ENCODE measurements around the gene STXBP1. TPM values are rescaled to one million over a fixed set of nuclear protein-coding genes. Genes with fewer than 3 reads are reported as not detected.

The STXBP1 gene
- polyA plus RNA-seq, 2 of the 4 experiments (the other 2 are of a cell fraction): 13.3 to 22.6 TPM

- TF ChIP-seq MYC (IDR thresholded peaks at IDR 0.05; ENCODE audit: borderline replicate concordance, low read length) (no peak), FOSL2 (IDR thresholded peaks at IDR 0.05) (no peak), FOSL2 (CRISPR knock-in tag; IDR thresholded peaks at IDR 0.05) (peak; percentile 33; the same call in 1 of the 2 replicates)
- Histone ChIP-seq H3K4me3 (no peak overlapping the region; the same call in 2 of the 3 replicates), H3K4me2 (peak overlapping the region; percentile 85), H3K4me1 (peaks cover 88% of the 10 kb centered on the region), H3K27ac (peak overlapping the region; percentile 92 to 93), H3K9me3 (no peaks in the 10 kb centered on the region)
- DNase-seq (ENCODE audit: low read depth in 1 of 2, low spot score in 1 of 2) (peak; percentile 71 to 73), ATAC-seq (peak; percentile 51 to 55), FAIRE-seq (no peak)
- 38% methylated on average over 16 of the region's 16 CpGs for WGBS (ENCODE audit: missing lambda C conversion rate)
- ChIA-PET CTCF (interaction anchor here (1.7 to 6.3 kb wide), 7 partner anchors 10 to 60 kb away, joined by 5 to 47 read pairs (median 7); no protein-coding TSS in a partner anchor), POLR2A (no interaction called here)
Observed at GRCh38 chr9:127562841-127563401, 49.2 kb upstream of the STXBP1 start.

- H3K4me1 ChIP-seq: peaks cover 82% of the 10 kb centered on the region
- no peak for DNase-seq (ENCODE audit: low read depth in 1 of 2, low spot score in 1 of 2)
- no peaks in the 10 kb centered on the region for H3K9me3 ChIP-seq
- H3K4me2 ChIP-seq: peak overlapping the region; percentile 85
- WGBS (ENCODE audit: missing lambda C conversion rate): 61% methylated on average over 13 of the region's 13 CpGs
- peak overlapping the region; percentile 92 to 93 for H3K27ac ChIP-seq
- ChIA-PET CTCF (interaction anchor here (2.0 to 2.5 kb wide), 2 partner anchors 16 to 42 kb away, joined by 7 to 21 read pairs; no protein-coding TSS in a partner anchor), POLR2A (no interaction called here)
- no peak for FAIRE-seq
- TF ChIP-seq FOSL2 (IDR thresholded peaks at IDR 0.05): no peak
- TF ChIP-seq FOSL2 (CRISPR knock-in tag; IDR thresholded peaks at IDR 0.05): 0 out of 2 replicates have a peak, but pooled peaks have one; percentile 7
- TF ChIP-seq MAZ (IDR thresholded peaks at IDR 0.05; ENCODE audit: borderline replicate concordance, low read depth, low read length): no peak
- ATAC-seq: no peak
- no peak overlapping the region for H3K4me3 ChIP-seq
Observed at GRCh38 chr9:127563579-127563978, 48.5 kb upstream of the STXBP1 start.

- H3K4me1 ChIP-seq: peaks cover 72% of the 10 kb centered on the region
- H3K27ac ChIP-seq: peak overlapping the region in 1 of 2 experiments; percentile 92; a peak in 4 of 6 replicates
- no peak for DNase-seq (ENCODE audit: low read depth in 1 of 2, low spot score in 1 of 2)
- ChIA-PET POLR2A (no interaction called here), CTCF (interaction anchor here (0.9 to 2.1 kb wide), 7 partner anchors 9 to 170 kb away, joined by 3 to 8 read pairs (median 4); partner anchors contain the start of gene TOR2A)
- 0 out of 5 replicates have a peak, but pooled peaks of 1 of the 2 experiments have one; percentile 17 for TF ChIP-seq JUN (IDR thresholded peaks at IDR 0.05)
- TF ChIP-seq MAFK (IDR thresholded peaks at IDR 0.05; ENCODE audit: partially characterized antibody): peak; percentile 53
- peak; percentile 96 to 98 for TF ChIP-seq CEBPB (IDR thresholded peaks at IDR 0.05)
- no peak for TF ChIP-seq EP300 (IDR thresholded peaks at IDR 0.05)
- WGBS (ENCODE audit: missing lambda C conversion rate): 92% methylated on average over 11 of the region's 11 CpGs
- H3K4me2 ChIP-seq: no peak overlapping the region
- FAIRE-seq: no peak
- H3K9me3 ChIP-seq: no peaks in the 10 kb centered on the region
- no peak overlapping the region for H3K4me3 ChIP-seq
- no peak for ATAC-seq
Observed at GRCh38 chr9:127565231-127565630, 46.8 kb upstream of the STXBP1 start.

- DNase-seq (ENCODE audit: low read depth in 1 of 2, low spot score in 1 of 2): no peak
- no peak for ATAC-seq
- peak overlapping the region; percentile 92 to 93 for H3K27ac ChIP-seq
- no peak for FAIRE-seq
- ChIA-PET POLR2A (interaction anchor here (1.5 to 1.6 kb wide), 2 partner anchors 11 to 18 kb away, joined by 3 to 7 read pairs; no protein-coding TSS in a partner anchor), CTCF (interaction anchor here (0.6 to 2.6 kb wide), 8 partner anchors 10 to 168 kb away, joined by 3 to 12 read pairs (median 6); partner anchors contain the start of gene TOR2A)
- H3K4me1 ChIP-seq: peaks cover 72% of the 10 kb centered on the region
- TF ChIP-seq EHF (CRISPR knock-in tag; IDR thresholded peaks at IDR 0.05) (no peak), BHLHE40 (IDR thresholded peaks at IDR 0.05; ENCODE audit: low read depth, low read length) (no peak), SREBF2 (IDR thresholded peaks at IDR 0.05) (no peak), RAD21 (conservative IDR thresholded peaks at IDR 0.05 in 1 of 2, IDR thresholded peaks at IDR 0.05 in 1 of 2) (no peak), CBX8 (IDR thresholded peaks at IDR 0.05) (no peak), RCOR1 (IDR thresholded peaks at IDR 0.05; ENCODE audit: low read depth, low read length) (no peak), USF2 (IDR thresholded peaks at IDR 0.05) (no peak), EHMT2 (IDR thresholded peaks at IDR 0.05; ENCODE audit: low read depth) (no peak), TP53 (CRISPR knock-in tag; IDR thresholded peaks at IDR 0.05) (no peak), EP300 (IDR thresholded peaks at IDR 0.05) (no peak), SMC3 (IDR thresholded peaks at IDR 0.05) (no peak), ESRRA (IDR thresholded peaks at IDR 0.05; ENCODE audit: borderline replicate concordance, low read length) (no peak), NFE2L2 (conservative IDR thresholded peaks at IDR 0.05; ENCODE audit: low read length) (no peak), PBX3 (IDR thresholded peaks at IDR 0.05) (no peak), RFX5 (IDR thresholded peaks at IDR 0.05) (no peak)
- peak overlapping the region; percentile 97 for H3K4me2 ChIP-seq
- no peaks in the 10 kb centered on the region for H3K9me3 ChIP-seq
- WGBS (ENCODE audit: missing lambda C conversion rate): 34% methylated on average over 6 of the region's 11 CpGs
- peak overlapping the region; percentile 82 for H3K4me3 ChIP-seq
Observed at GRCh38 chr9:127566351-127567001, 45.6 kb upstream of the STXBP1 start.
